Measurements from ENCODE around the gene EPHA3. TPM values are rescaled to one million over a fixed set of nuclear protein-coding genes. Genes with fewer than 3 reads are reported as not detected.

The EPHA3 gene
- total RNA-seq, 1 donor from 2014 or later = 24.6 TPM

DNA sequence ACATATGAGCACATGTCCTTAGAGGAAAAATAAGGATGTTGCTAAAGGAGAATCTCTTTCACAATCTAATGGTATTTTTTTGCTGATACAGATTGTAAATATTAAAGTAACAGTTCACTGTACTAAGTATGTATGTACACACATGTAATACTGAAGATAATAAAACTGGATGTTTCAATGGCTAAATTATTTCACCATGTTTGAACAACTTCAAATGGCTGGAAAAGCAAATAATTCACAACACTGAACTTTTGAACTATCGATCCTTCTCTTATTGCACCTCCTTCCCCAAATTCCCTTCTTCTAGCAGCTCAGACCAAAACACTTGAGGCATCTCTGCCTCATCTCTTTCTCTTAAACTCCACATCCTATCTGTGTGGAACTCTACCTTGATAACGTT lies 149.5 kb downstream of the EPHA3 start:
- DNase-seq (ENCODE audit: low read depth, low spot score) = no peak

DNA sequence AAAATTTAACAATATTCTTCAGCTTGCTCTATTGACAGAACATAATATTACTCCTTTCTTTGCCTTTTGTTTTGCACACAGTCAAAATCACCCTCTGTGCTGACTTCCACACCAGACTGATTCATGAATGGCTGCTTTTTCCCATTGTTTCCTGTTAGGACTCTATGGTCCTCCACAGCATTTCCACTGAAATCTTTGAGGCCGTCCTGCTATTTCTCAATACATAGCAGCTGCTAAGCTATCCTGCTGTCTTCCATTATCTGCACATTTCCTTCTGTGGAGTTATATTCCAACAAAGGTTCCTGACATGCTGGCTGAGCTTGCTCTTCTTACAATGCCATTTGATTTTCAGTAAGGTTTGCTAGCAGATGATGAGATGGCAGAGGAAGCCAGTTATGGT lies 153.3 kb downstream of the EPHA3 start:
- DNase-seq (ENCODE audit: low read depth, low spot score) = no peak
- peak overlapping the region; percentile 32 for H3K27ac Mint-ChIP-seq (ENCODE audit: unreplicated experiment)

More for the DNA sequence above, 149.5 kb downstream of the EPHA3 start:
- TF ChIP-seq, protein P1, sequence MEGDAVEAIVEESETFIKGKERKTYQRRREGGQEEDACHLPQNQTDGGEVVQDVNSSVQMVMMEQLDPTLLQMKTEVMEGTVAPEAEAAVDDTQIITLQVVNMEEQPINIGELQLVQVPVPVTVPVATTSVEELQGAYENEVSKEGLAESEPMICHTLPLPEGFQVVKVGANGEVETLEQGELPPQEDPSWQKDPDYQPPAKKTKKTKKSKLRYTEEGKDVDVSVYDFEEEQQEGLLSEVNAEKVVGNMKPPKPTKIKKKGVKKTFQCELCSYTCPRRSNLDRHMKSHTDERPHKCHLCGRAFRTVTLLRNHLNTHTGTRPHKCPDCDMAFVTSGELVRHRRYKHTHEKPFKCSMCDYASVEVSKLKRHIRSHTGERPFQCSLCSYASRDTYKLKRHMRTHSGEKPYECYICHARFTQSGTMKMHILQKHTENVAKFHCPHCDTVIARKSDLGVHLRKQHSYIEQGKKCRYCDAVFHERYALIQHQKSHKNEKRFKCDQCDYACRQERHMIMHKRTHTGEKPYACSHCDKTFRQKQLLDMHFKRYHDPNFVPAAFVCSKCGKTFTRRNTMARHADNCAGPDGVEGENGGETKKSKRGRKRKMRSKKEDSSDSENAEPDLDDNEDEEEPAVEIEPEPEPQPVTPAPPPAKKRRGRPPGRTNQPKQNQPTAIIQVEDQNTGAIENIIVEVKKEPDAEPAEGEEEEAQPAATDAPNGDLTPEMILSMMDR (conservative IDR thresholded peaks at IDR 0.05) = no peak
- Mint-ChIP-seq H3K4me1 (peaks cover 28% of the 10 kb centered on the region), H3K27ac (ENCODE audit: unreplicated experiment) (no peak overlapping the region), H3K27me3 (ENCODE audit: low read depth) (no peaks in the 10 kb centered on the region), H3K9me3 (peaks cover 4% of the 10 kb centered on the region), H3K4me3 (no peak overlapping the region), H3K36me3 (ENCODE audit: low read depth) (peaks cover 6% of the 10 kb centered on the region)

GRCh38 chr3:89261673-89262072 lies 154.3 kb downstream of the EPHA3 start:
- H3K9me3 Mint-ChIP-seq = peaks cover 4% of the 10 kb centered on the region
- DNase-seq (ENCODE audit: low read depth, low spot score) = no peak

More for the DNA sequence above, 153.3 kb downstream of the EPHA3 start:
- Mint-ChIP-seq H3K27me3 (ENCODE audit: low read depth) (no peaks in the 10 kb centered on the region), H3K9me3 (peaks cover 4% of the 10 kb centered on the region), H3K4me1 (peaks cover 34% of the 10 kb centered on the region), H3K4me3 (no peak overlapping the region), H3K36me3 (ENCODE audit: low read depth) (peaks cover 8% of the 10 kb centered on the region)
- TF ChIP-seq, protein P1 (conservative IDR thresholded peaks at IDR 0.05) = no peak

GRCh38 chr3:89262309-89262929 lies 155.0 kb downstream of the EPHA3 start:
- Mint-ChIP-seq H3K9me3 (peaks cover 4% of the 10 kb centered on the region), H3K27ac (ENCODE audit: unreplicated experiment) (no peak overlapping the region), H3K4me3 (no peak overlapping the region), H3K4me1 (peaks cover 41% of the 10 kb centered on the region), H3K27me3 (ENCODE audit: low read depth) (no peaks in the 10 kb centered on the region), H3K36me3 (ENCODE audit: low read depth) (peaks cover 2% of the 10 kb centered on the region)
- DNase-seq (ENCODE audit: low read depth, low spot score) = no peak
- TF ChIP-seq, protein P1 (conservative IDR thresholded peaks at IDR 0.05) = no peak

More at GRCh38 chr3:89261673-89262072, 154.3 kb downstream of the EPHA3 start:
- Mint-ChIP-seq H3K4me1 (peaks cover 34% of the 10 kb centered on the region), H3K36me3 (ENCODE audit: low read depth) (peaks cover 8% of the 10 kb centered on the region), H3K27me3 (ENCODE audit: low read depth) (no peaks in the 10 kb centered on the region), H3K27ac (ENCODE audit: unreplicated experiment) (no peak overlapping the region), H3K4me3 (no peak overlapping the region)
- TF ChIP-seq, protein P1 (conservative IDR thresholded peaks at IDR 0.05) = no peak

- TF ChIP-seq, protein P1 (conservative IDR thresholded peaks at IDR 0.05) = no peak
- no peak for DNase-seq (ENCODE audit: low read depth, low spot score)
- H3K27ac Mint-ChIP-seq (ENCODE audit: unreplicated experiment) = peak overlapping the region; percentile 85
- peaks cover 3% of the 10 kb centered on the region for H3K9me3 Mint-ChIP-seq
- no peak overlapping the region for H3K4me3 Mint-ChIP-seq
- no peaks in the 10 kb centered on the region for H3K27me3 Mint-ChIP-seq (ENCODE audit: low read depth)
- H3K36me3 Mint-ChIP-seq (ENCODE audit: low read depth) = peaks cover 2% of the 10 kb centered on the region
- peaks cover 47% of the 10 kb centered on the region for H3K4me1 Mint-ChIP-seq
These were observed 156.7 kb downstream of the EPHA3 start for GRCh38 chr3:89264037-89264560.

Measured in neural crest cell (in vitro differentiated cells).